ENCODE measurements around the gene ZNF740. TPM values are rescaled to one million over a fixed set of nuclear protein-coding genes. Genes with fewer than 3 reads are reported as not detected.

The ZNF740 gene
- total and polyA plus RNA-seq, 2 donors (not counting 1 experiment from before 2014, with no cell fraction given): 35.9 to 117 TPM

- peaks cover 60% of the 10 kb centered on the region for H3K4me1 Mint-ChIP-seq
- DNase-seq (peak; percentile 87), ATAC-seq (ENCODE audit: low read depth) (peak; percentile 38)
- Histone ChIP-seq H3K36me3 (replicated peaks in 1 of 2; ENCODE audit: control extremely low read depth in 1 of 2, control insufficient read depth in 1 of 2, extremely low read depth in 1 of 2, insufficient read depth in 2 of 2, low read length in 1 of 2) (no peaks in the 10 kb centered on the region), H3K4me1 (ENCODE audit: control insufficient read depth in 2 of 2, insufficient read depth in 2 of 2, low read length in 2 of 2) (peaks cover 39 to 56% of the 10 kb centered on the region in 2 donors), H3K4me2 (replicated peaks; ENCODE audit: low read depth, low read length, poor library complexity, severe bottlenecking) (peak overlapping the region; percentile 98), H2AFZ (ENCODE audit: insufficient read depth, low read depth, low read length, poor library complexity, severe bottlenecking) (peak overlapping the region; percentile 97), H3K79me2 (ENCODE audit: control insufficient read depth, insufficient read depth, low read length) (no peaks in the 10 kb centered on the region), H3K9ac (ENCODE audit: low read length) (peak overlapping the region; percentile 95), H3K27me3 (replicated peaks in 1 of 4; ENCODE audit: control extremely low read depth in 1 of 4, control insufficient read depth in 3 of 4, insufficient read depth in 4 of 4, low read length in 3 of 4) (no peaks in the 10 kb centered on the region), H3K27ac (ENCODE audit: low read length in 2 of 2) (peak overlapping the region; percentile 84 to 95), H3K4me3 (ENCODE audit: control extremely low read depth in 1 of 5, extremely low read depth in 1 of 5, insufficient read depth in 1 of 5, low read depth in 2 of 5, low read length in 4 of 5) (peak overlapping the region; percentile 63 to 100 (median 90)), H3K9me3 (ENCODE audit: control extremely low read depth in 1 of 3, control insufficient read depth in 2 of 3, insufficient read depth in 1 of 3, low read length in 2 of 3) (no peaks in the 10 kb centered on the region), H4K20me1 (ENCODE audit: control insufficient read depth, insufficient read depth, low read length, poor library complexity, severe bottlenecking) (no peaks in the 10 kb centered on the region)
- 0% methylated on average over 32 of the region's 53 CpGs for WGBS (ENCODE audit: insufficient coverage)
- POLR2A ChIA-PET: interaction anchor here (0.6 to 3.4 kb wide), 21 partner anchors 10 to 1063 kb away, joined by 3 to 29 read pairs (median 5); partner anchors contain the start of genes AAAS, CSAD, ESPL1 and MYG1
- H3K27me3 Mint-ChIP-seq: no peaks in the 10 kb centered on the region
- peak overlapping the region; percentile 98 for H3K27ac Mint-ChIP-seq
- H3K4me3 Mint-ChIP-seq: peak overlapping the region; percentile 97
- H3K9me3 Mint-ChIP-seq (ENCODE audit: insufficient read depth): no peaks in the 10 kb centered on the region
- TF ChIP-seq EZH2 (IDR thresholded peaks at IDR 0.05; ENCODE audit: borderline replicate concordance, insufficient read depth, low read depth, low read length, poor library complexity, severe bottlenecking): no peak
- TF ChIP-seq CTCF (IDR thresholded peaks at IDR 0.05): no peak
- CTCF ChIA-PET: interaction anchor here (0.9 to 17.1 kb wide), 17 partner anchors 8 to 121 kb away, joined by 3 to 721 read pairs (median 6); partner anchors contain the start of genes AAAS, CSAD, ESPL1 and ITGB7
- intact Hi-C loops (cut with micrococcal nuclease): loop anchor here (1.0 to 2.0 kb wide), 5 partner anchors 13 to 159 kb away; partner anchors contain the start of genes AAAS, ESPL1, ITGB7 and MYG1
These were observed 39.6 kb downstream of the ZNF740 start for GRCh38 chr12:53219956-53220693.

Data from B cell (primary cell).